ENCODE data around the gene BPIFB6.

DNA sequence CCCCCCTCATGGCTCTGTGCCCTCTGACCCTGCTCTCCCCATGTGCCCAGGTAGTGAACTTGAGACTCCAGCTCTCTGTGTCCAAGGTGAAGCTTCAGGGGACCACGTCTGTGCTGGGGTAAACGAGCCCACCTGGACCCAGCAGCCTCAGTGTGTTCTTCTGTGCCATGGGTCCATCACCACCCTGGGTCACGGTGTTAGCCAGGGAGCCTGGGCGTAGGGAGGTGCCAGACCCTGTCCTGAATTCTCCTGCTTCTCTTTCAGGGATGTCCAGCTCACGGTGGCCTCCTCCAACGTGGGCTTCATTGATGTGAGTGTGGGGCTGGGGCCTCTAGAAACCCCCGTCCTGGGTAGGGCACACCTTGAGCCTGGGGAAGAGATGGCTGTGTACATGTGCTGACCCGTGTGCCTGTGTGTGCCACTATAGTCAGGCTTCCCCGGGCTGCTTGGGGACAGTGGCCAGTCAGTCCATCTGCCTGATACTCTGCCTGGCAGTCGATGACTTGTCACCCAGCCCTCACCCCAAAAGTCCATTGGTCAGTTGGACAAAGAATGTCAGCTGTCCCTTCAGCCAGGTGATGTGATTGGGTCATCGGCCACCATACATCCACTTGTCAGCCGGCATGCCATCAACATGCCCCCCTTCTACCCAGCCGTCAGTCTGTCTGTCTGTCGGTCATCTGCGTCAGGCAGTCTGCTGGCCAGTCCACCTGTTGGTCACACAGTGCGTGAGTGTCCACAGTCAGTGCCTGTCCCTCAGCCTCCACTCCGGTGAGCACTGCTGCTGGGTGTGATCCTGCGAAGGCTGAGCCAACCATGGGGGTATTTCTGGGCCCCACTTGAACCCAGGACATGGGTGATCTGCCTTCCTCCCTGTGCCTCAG is 10.9 kb upstream of the BPIFB6 start:
- TF ChIP-seq POLR2A (IDR thresholded peaks at IDR 0.05) (no peak), CTCF (IDR thresholded peaks at IDR 0.05) (no peak)

Data from esophagus squamous epithelium (tissue), 4 donors.